Thoracic aorta (tissue), 2 donors: ENCODE results near the gene IPO9. TPM values are rescaled to one million over a fixed set of nuclear protein-coding genes. Genes with fewer than 3 reads are reported as not detected.

Source experiments
- ATAC-seq: fragments of 150-250 bp; one replicate; pipeline ENCODE4 v1.8.0; 2017; ENCODE audit warnings: low read depth; ENCODE audit not compliant: insufficient number of reproducible peaks, low FRiP score
- DNase-seq: peaks from one replicate; pipeline ENCODE4 v3.0.0-alpha.2; 2020; ENCODE audit warnings: low spot score
- H3K27ac ChIP-seq, 2 donors: fragments of 200-600 bp; sonication (generic); 1 replicate in 1 of 2; 2 replicates in 1 of 2; pipeline ENCODE4 v1.5.1; 2016; ENCODE audit warnings: mild to moderate bottlenecking in 2 of 2, moderate library complexity in 2 of 2
- H3K27me3 ChIP-seq: fragments of 200-600 bp; sonication (generic); replicated peaks from 2 replicates; pipeline ENCODE4 v1.6.0; 2016; ENCODE audit warnings: mild to moderate bottlenecking; ENCODE audit not compliant: insufficient read depth
- H3K36me3 ChIP-seq: fragments of 200-600 bp; sonication (generic); one replicate; pipeline ENCODE4 v1.5.1; 2016
- H3K4me1 ChIP-seq, 2 donors: fragments of 200-600 bp; sonication (generic); 1 replicate in 1 of 2; 2 replicates in 1 of 2; pipeline versions ENCODE4 v1.5.1 to v1.6.0; 2016; ENCODE audit warnings: low read depth in 2 of 2, mild to moderate bottlenecking in 1 of 2; ENCODE audit not compliant: control insufficient read depth in 1 of 2
- H3K4me3 ChIP-seq: fragments of 200-600 bp; sonication (generic); 2 replicates; pipeline ENCODE4 v1.5.1; 2016; ENCODE audit warnings: mild to moderate bottlenecking
- H3K9me3 ChIP-seq: fragments of 200-600 bp; sonication (generic); 2 replicates; pipeline ENCODE4 v1.5.1; 2016
- total RNA-seq, 2 donors: library from RNA; depleted of rRNA; stranded (reverse); fragments of >200 nt; gene quantifications; one replicate each; pipeline versions ENCODE4 v1.1.0 to v1.2.3, GENCODE V29; 2016
- TF ChIP-seq, protein P1 (sequence below): fragments of 200-600 bp; sonication (generic); IDR thresholded peaks from one replicate; pipeline ENCODE4 v1.5.1; 2019; ENCODE audit warnings: antibody characterized with exemption

IPO9 gene
- total RNA-seq, 2 donors from 2014 or later, result 21.4 to 32.6 TPM

DNA sequence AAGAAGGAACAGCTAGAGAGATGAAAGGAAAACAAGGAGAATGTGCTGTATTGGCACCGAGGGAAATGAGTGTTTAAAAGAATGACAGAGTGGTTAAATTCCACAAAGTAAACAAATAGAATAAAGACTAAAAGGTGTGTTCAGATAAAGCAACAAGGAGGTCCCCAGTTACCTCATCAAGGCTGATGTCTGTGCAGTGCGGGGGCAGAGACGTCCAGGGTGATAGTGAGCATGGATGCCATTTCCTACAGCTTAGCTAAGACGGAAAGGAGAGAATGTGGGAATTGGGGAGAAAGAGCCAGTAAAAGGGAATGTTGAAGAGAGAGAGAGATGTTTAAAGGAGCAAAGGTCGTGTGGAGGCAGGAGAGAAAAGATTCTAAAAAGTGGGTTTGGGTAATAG, 101.8 kb downstream of the IPO9 start:
- H3K27ac ChIP-seq, result peak overlapping the region; percentile 37 to 73
- ATAC-seq (no peak), DNase-seq (no peak)
- TF ChIP-seq, protein P1, sequence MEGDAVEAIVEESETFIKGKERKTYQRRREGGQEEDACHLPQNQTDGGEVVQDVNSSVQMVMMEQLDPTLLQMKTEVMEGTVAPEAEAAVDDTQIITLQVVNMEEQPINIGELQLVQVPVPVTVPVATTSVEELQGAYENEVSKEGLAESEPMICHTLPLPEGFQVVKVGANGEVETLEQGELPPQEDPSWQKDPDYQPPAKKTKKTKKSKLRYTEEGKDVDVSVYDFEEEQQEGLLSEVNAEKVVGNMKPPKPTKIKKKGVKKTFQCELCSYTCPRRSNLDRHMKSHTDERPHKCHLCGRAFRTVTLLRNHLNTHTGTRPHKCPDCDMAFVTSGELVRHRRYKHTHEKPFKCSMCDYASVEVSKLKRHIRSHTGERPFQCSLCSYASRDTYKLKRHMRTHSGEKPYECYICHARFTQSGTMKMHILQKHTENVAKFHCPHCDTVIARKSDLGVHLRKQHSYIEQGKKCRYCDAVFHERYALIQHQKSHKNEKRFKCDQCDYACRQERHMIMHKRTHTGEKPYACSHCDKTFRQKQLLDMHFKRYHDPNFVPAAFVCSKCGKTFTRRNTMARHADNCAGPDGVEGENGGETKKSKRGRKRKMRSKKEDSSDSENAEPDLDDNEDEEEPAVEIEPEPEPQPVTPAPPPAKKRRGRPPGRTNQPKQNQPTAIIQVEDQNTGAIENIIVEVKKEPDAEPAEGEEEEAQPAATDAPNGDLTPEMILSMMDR, result no peak
- no peaks in the 10 kb centered on the region for H3K27me3 ChIP-seq
- peaks cover 47% of the 10 kb centered on the region for H3K36me3 ChIP-seq
- no peaks in the 10 kb centered on the region for H3K9me3 ChIP-seq
- H3K4me3 ChIP-seq, result peak overlapping the region; percentile 38
- H3K4me1 ChIP-seq, result peaks cover 50 to 93% of the 10 kb centered on the region in 2 donors

Other genes with a start within 250 kb of the IPO9 start
- 100 to 1,000 TPM in 1 of 2 donors, 10 to 100 TPM in 1; 38.9 to 115 TPM for gene SHISA4, start 59.7 kb downstream of the IPO9 start, total RNA-seq
- gene LMOD1, start 117.4 kb downstream of the IPO9 start, total RNA-seq, result 100 to 1,000 TPM; 638 to 761 TPM
- 10 to 100 TPM; 29.6 to 44.7 TPM for gene TIMM17A, start 126.3 kb downstream of the IPO9 start, total RNA-seq
- gene RNPEP, start 153.5 kb downstream of the IPO9 start, total RNA-seq, result 10 to 100 TPM; 46.3 to 58.2 TPM
- gene ELF3, start 181.4 kb downstream of the IPO9 start, total RNA-seq, result 1 to 10 TPM in 1 of 2 donors, under 1 TPM in 1; 0.95 to 4.9 TPM